ENCODE results near the gene FOXJ1.

DNA sequence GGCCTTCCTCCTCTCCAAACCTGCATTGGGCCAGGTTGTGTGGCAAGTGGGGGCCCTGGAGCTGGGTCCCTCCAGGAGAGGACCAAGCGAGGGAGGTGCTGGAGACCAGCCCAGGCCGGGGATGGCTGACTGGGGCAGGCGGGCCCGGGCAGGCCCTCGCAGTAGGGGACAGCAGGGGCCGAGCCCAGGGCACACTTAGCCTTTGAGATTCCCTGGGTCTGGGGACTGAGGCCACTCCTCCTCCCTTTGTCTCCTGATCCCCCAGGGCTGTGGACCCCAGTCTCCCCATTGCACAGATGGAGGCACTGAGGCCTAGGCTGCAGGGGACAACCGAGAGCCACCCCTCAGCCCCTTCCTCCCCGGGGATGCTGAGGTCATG, 5.2 kb downstream of the FOXJ1 start:
- TF ChIP-seq, protein P1, sequence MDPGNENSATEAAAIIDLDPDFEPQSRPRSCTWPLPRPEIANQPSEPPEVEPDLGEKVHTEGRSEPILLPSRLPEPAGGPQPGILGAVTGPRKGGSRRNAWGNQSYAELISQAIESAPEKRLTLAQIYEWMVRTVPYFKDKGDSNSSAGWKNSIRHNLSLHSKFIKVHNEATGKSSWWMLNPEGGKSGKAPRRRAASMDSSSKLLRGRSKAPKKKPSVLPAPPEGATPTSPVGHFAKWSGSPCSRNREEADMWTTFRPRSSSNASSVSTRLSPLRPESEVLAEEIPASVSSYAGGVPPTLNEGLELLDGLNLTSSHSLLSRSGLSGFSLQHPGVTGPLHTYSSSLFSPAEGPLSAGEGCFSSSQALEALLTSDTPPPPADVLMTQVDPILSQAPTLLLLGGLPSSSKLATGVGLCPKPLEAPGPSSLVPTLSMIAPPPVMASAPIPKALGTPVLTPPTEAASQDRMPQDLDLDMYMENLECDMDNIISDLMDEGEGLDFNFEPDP (CRISPR knock-in tag; conservative IDR thresholded peaks at IDR 0.05) = no peak
- TF ChIP-seq NR1H2 (CRISPR knock-in tag; IDR thresholded peaks at IDR 0.05; ENCODE audit: borderline replicate concordance, low read depth) = no peak
